ENCODE measurements around the gene MMGT1.

DNA sequence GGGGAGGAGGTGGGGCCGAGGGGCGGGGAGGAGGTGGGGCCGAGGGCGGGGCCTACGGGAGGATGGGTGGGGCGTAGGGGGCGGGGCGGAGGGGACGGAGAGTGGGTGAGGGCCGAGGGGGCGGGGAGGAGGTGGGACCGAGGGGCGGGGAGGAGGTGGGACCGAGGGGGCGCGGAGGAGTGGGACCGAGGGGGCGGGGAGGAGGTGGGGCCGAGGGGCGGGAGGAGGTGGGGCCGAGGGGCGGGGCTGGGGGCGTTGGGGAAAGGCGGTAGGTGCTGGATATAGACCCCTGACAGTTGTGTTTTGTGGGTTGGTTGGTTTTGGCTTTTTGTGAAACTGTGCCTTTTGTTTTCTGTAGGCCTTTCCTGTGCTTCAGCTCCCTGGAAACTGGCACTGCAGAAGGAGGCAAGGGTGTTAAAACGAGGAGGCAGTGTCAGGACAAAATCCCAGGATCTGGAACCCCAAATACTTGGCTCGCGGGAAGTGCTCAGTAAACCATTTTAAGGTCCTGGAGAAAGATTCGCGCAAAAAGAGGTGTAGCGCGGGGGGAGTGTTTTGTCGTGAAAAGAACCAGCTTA lies 580 bp upstream of the MMGT1 start:
- TF ChIP-seq, protein P1, sequence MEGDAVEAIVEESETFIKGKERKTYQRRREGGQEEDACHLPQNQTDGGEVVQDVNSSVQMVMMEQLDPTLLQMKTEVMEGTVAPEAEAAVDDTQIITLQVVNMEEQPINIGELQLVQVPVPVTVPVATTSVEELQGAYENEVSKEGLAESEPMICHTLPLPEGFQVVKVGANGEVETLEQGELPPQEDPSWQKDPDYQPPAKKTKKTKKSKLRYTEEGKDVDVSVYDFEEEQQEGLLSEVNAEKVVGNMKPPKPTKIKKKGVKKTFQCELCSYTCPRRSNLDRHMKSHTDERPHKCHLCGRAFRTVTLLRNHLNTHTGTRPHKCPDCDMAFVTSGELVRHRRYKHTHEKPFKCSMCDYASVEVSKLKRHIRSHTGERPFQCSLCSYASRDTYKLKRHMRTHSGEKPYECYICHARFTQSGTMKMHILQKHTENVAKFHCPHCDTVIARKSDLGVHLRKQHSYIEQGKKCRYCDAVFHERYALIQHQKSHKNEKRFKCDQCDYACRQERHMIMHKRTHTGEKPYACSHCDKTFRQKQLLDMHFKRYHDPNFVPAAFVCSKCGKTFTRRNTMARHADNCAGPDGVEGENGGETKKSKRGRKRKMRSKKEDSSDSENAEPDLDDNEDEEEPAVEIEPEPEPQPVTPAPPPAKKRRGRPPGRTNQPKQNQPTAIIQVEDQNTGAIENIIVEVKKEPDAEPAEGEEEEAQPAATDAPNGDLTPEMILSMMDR (IDR thresholded peaks at IDR 0.05) = no peak
- no peak for TF ChIP-seq POLR2A (IDR thresholded peaks at IDR 0.05)

Data from Peyer's patch (tissue), 4 donors.